Muscle layer of duodenum (tissue), 2 donors: Measurements from ENCODE around the gene OSER1.
"Not testable (repeated sequence)": the region's sequence is repeated elsewhere in the genome, so short reads cannot be mapped to it uniquely, and the experiment has no call there.

Source experiments
- H3K27ac ChIP-seq: one replicate; pipeline ENCODE4 v1.7.0; 2013; ENCODE audit warnings: mild to moderate bottlenecking, low read length
- H3K27me3 ChIP-seq: one replicate; pipeline ENCODE4 v1.7.0; 2013; ENCODE audit warnings: low read depth, mild to moderate bottlenecking, control low read depth, low read length
- H3K36me3 ChIP-seq, 2 donors: one replicate each; pipeline ENCODE4 v1.7.0; 2013; ENCODE audit warnings: low read length in 2 of 2, control low read depth in 1 of 2, mild to moderate bottlenecking in 1 of 2; ENCODE audit not compliant: insufficient read depth in 2 of 2, control insufficient read depth in 1 of 2
- H3K4me1 ChIP-seq, 2 donors: one replicate each; pipeline ENCODE4 v1.7.0; 2013; ENCODE audit warnings: low read length in 2 of 2, mild to moderate bottlenecking in 2 of 2, control low read depth in 1 of 2, moderate library complexity in 1 of 2; ENCODE audit not compliant: insufficient read depth in 2 of 2, control insufficient read depth in 1 of 2
- H3K4me3 ChIP-seq, 2 donors: one replicate each; pipeline ENCODE4 v1.7.0; 2013; ENCODE audit warnings: low read length in 2 of 2, low read depth in 1 of 2, mild to moderate bottlenecking in 1 of 2
- H3K9me3 ChIP-seq, 2 donors: one replicate each; pipeline ENCODE4 v1.7.0; 2013; ENCODE audit warnings: low read length in 2 of 2, control low read depth in 1 of 2, mild to moderate bottlenecking in 1 of 2; ENCODE audit not compliant: control insufficient read depth in 1 of 2
- donor health status: healthy.

Gene OSER1

DNA sequence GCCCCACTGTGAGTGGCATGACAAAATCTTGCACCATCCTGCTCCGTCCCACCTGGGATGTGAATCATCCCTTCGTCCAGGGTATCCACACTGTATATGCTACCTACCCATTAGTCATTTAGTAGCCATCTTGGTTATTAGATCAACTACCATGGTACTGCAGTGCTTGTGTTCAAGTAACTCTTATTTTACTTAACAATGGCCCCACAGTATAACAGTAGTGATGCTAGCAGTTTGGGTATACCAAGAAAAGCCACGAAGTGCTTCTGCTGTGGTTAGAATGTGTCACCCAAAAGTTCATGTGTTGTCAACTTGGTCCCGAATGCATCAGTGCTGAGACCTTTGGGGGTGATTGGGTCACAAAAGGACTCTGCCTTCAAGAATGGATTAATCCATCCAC, 11.7 kb downstream of the OSER1 start:
- no peaks in the 10 kb centered on the region for H3K27me3 ChIP-seq
- H3K36me3 ChIP-seq = peaks cover 43 to 52% of the 10 kb centered on the region in 2 donors
- H3K27ac ChIP-seq = no peak overlapping the region
- H3K4me1 ChIP-seq = peaks cover 1 to 9% of the 10 kb centered on the region in 2 donors
- no peak overlapping the region for H3K4me3 ChIP-seq
- no peaks in the 10 kb centered on the region for H3K9me3 ChIP-seq

DNA sequence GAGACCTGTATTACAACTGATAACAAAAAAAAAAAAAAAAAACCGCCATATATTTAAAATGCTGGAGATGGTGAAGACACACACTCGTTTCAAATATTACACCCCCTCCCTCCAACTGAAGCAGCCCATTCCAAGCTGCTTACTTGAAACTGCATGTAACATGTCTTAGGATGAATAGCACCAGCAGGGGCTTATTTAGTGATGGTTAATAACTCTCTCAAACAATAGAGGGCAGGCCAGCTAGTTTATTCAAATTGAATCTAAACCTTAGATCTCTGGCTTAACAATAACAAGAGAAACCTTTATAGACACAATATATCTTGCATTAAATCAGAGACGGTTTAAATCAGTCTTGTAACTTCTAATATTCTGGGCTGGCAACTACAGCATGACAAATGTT, 14.3 kb downstream of the OSER1 start:
- H3K4me3 ChIP-seq = no peak overlapping the region
- no peaks in the 10 kb centered on the region for H3K4me1 ChIP-seq
- H3K9me3 ChIP-seq = no peaks in the 10 kb centered on the region
- no peak overlapping the region for H3K27ac ChIP-seq
- no peaks in the 10 kb centered on the region for H3K27me3 ChIP-seq
- peaks cover 33 to 40% of the 10 kb centered on the region in 2 donors for H3K36me3 ChIP-seq

DNA sequence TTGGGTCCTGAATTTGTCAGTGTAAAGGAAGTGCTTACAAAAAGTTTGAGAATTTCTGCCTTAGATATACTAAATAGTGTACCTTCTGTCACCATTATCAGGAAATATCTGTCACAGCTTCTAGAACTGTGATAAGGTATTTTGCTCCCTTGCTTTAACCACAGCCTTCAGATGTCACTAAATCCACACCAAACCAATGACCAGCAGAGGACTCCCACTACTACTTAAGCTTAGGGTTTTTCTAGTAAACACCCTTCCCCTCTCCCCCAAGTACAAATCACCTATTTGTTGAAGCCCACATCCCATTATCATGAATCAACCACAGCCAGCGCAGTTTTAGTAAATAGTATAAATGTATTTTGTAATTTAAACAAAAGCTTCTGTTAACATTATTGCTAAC, 15.0 kb downstream of the OSER1 start:
- Histone ChIP-seq H3K4me1 (no peaks in the 10 kb centered on the region), H3K4me3 (no peak overlapping the region), H3K36me3 (peaks cover 29 to 34% of the 10 kb centered on the region in 2 donors), H3K9me3 (no peaks in the 10 kb centered on the region), H3K27me3 (no peaks in the 10 kb centered on the region), H3K27ac (no peak overlapping the region)

GRCh38 chr20:44193801-44194200, 16.8 kb downstream of the OSER1 start:
- no peaks in the 10 kb centered on the region for H3K27me3 ChIP-seq
- peaks cover 18 to 22% of the 10 kb centered on the region in 2 donors for H3K36me3 ChIP-seq
- H3K27ac ChIP-seq = no peak overlapping the region
- no peaks in the 10 kb centered on the region for H3K4me1 ChIP-seq
- no peak overlapping the region for H3K4me3 ChIP-seq
- no peaks in the 10 kb centered on the region for H3K9me3 ChIP-seq

DNA sequence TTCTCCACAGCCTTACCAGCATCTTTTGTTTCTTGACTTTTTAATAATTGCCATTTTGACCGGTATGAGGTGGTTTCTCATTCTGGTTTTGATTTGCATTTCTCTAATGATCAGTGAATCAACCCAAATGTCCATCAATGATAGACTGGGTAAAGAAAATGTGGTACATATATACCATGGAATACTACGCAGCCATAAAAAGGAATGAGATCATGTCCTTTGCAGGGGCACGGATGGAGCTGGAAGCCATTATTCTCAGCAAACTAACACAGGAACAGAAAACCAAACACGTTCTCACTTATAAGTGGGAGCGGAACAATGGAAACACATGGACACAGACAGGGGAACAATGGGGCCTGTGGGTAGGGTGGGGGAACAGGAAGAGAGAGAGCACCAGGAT, 18.9 kb downstream of the OSER1 start:
- H3K36me3 ChIP-seq, H3K27ac ChIP-seq, H3K9me3 ChIP-seq, H3K27me3 ChIP-seq, H3K4me3 ChIP-seq: not testable (repeated sequence)
- H3K4me1 ChIP-seq = peaks cover 0 to 12% of the 10 kb centered on the region in 2 donors

GRCh38 chr20:44190197-44190852, 20.2 kb downstream of the OSER1 start:
- H3K27me3 ChIP-seq, H3K36me3 ChIP-seq, H3K27ac ChIP-seq, H3K4me3 ChIP-seq, H3K9me3 ChIP-seq: not testable (repeated sequence)
- peaks cover 0 to 13% of the 10 kb centered on the region in 2 donors for H3K4me1 ChIP-seq

- H3K4me3 ChIP-seq = no peak overlapping the region
- H3K27ac ChIP-seq = peak overlapping the region; percentile 82
- H3K9me3 ChIP-seq = no peaks in the 10 kb centered on the region
- no peaks in the 10 kb centered on the region for H3K36me3 ChIP-seq
- peaks cover 0 to 13% of the 10 kb centered on the region in 2 donors for H3K4me1 ChIP-seq
- H3K27me3 ChIP-seq = peaks cover 4% of the 10 kb centered on the region
These were observed 21.8 kb downstream of the OSER1 start for GRCh38 chr20:44188752-44189151.

GRCh38 chr20:44187772-44188709, 22.5 kb downstream of the OSER1 start:
- H3K9me3 ChIP-seq = no peaks in the 10 kb centered on the region
- H3K27ac ChIP-seq = peak overlapping the region; percentile 82
- H3K36me3 ChIP-seq = no peaks in the 10 kb centered on the region
- peaks cover 4% of the 10 kb centered on the region for H3K27me3 ChIP-seq
- H3K4me1 ChIP-seq = peaks cover 0 to 17% of the 10 kb centered on the region in 2 donors
- peak overlapping the region; percentile 64 to 78 for H3K4me3 ChIP-seq

DNA sequence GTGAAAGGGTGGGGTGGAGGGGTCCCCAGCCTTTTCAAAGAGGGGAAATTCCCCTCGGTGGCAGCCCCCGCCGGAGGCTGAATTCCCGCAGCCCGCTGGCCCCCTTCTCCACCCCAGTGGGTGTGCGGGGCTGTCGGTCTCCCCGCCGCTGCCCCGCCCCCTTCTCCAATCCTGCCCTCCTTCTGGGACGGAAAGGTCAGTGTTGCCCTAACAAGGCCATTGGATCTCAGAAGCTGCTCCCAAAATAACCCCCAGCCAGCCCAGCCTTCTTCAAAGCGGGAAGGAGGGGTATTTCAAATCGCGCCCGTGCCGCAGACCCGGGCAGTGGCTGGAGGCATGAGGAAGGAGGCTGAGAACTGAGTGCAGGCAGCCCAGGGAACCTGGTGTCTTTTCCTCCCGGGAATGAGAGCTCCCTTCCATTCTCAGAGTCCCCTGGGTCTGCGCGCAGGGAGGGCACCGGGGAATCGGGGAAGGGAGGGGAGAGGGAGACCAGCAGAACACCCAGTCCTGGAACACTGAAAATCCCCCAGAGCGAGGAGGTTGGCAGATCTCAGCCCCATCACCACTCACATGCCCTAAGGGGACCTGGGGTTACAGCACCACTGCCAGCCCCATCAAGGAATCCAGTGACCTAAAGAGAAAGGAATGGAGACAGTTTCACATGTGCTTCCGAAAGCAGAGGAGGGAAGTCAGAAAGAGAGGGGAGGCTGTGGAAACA, 23.4 kb downstream of the OSER1 start, which contains the start of gene JPH2:
JPH2 (minus strand) TSS at position 135 of the 718 bp plus-strand sequence. CDS start 483 bp downstream, outside the sequence.
- Histone ChIP-seq H3K27me3 (peaks cover 4% of the 10 kb centered on the region), H3K9me3 (no peaks in the 10 kb centered on the region), H3K36me3 (no peaks in the 10 kb centered on the region), H3K4me3 (peak within 1 kb of the TSS; percentile 64 to 78), H3K27ac (peak within 1 kb of the TSS; percentile 82), H3K4me1 (peaks cover 0 to 19% of the 10 kb centered on the region in 2 donors)

- H3K36me3 ChIP-seq = no peaks in the 10 kb centered on the region
- H3K9me3 ChIP-seq = no peaks in the 10 kb centered on the region
- peak overlapping the region; percentile 82 for H3K27ac ChIP-seq
- peaks cover 0 to 22% of the 10 kb centered on the region in 2 donors for H3K4me1 ChIP-seq
- peak overlapping the region; percentile 64 to 78 for H3K4me3 ChIP-seq
- H3K27me3 ChIP-seq = peaks cover 4% of the 10 kb centered on the region
These were observed 23.9 kb downstream of the OSER1 start for GRCh38 chr20:44186674-44187053.

GRCh38 chr20:44186201-44186600, 24.4 kb downstream of the OSER1 start:
- H3K4me1 ChIP-seq = peaks cover 0 to 27% of the 10 kb centered on the region in 2 donors
- no peaks in the 10 kb centered on the region for H3K36me3 ChIP-seq
- no peaks in the 10 kb centered on the region for H3K9me3 ChIP-seq
- H3K4me3 ChIP-seq = peak overlapping the region; percentile 64 to 78
- H3K27me3 ChIP-seq = peaks cover 4% of the 10 kb centered on the region
- peak overlapping the region; percentile 82 for H3K27ac ChIP-seq
